LNCAP (cell line): Measurements from ENCODE around the gene TNS3.

Experiments used
- CTCF ChIP-seq: fragments of 450-650 bp; IDR thresholded peaks from 2 replicates; pipeline ENCODE4 v1.5.1; 2017; ENCODE audit warnings: mild to moderate bottlenecking

TNS3 gene

GRCh38 chr7:47304727-47305719, 276.9 kb downstream of the TNS3 start:
- TF ChIP-seq CTCF, result no peak

- no peak for TF ChIP-seq CTCF
Observed at GRCh38 chr7:47303695-47304453, 278.0 kb downstream of the TNS3 start.

GRCh38 chr7:47303014-47303694, 278.8 kb downstream of the TNS3 start:
- TF ChIP-seq CTCF, result no peak

GRCh38 chr7:47302560-47302959, 279.4 kb downstream of the TNS3 start:
- no peak for TF ChIP-seq CTCF

GRCh38 chr7:47301657-47302295, 280.1 kb downstream of the TNS3 start:
- TF ChIP-seq CTCF, result no peak

GRCh38 chr7:47301105-47301477, 280.8 kb downstream of the TNS3 start:
- TF ChIP-seq CTCF, result no peak

- no peak for TF ChIP-seq CTCF
Observed at GRCh38 chr7:47300472-47301104, 281.3 kb downstream of the TNS3 start.
